ENCODE data around the gene EQTN. TPM values are rescaled to one million over a fixed set of nuclear protein-coding genes. Genes with fewer than 3 reads are reported as not detected.

The EQTN gene
- total and polyA plus RNA-seq, 2 of the 4 experiments (the other 2 are of a cell fraction), result not detected

- Histone ChIP-seq H3K4me1 (ENCODE audit: control insufficient read depth, insufficient read depth, low read length) (no peaks in the 10 kb centered on the region), H3K9me3 (ENCODE audit: control insufficient read depth, insufficient read depth, low read length) (no peaks in the 10 kb centered on the region), H2AFZ (replicated peaks; ENCODE audit: low read length, poor library complexity) (no peak overlapping the region), H3K14ac (replicated peaks; ENCODE audit: low read depth, low read length) (no peak overlapping the region), H3K23ac (ENCODE audit: low read depth, low read length) (no peak overlapping the region), H3K9ac (ENCODE audit: low read depth, low read length) (no peak overlapping the region), H3K56ac (ENCODE audit: extremely low read depth, insufficient read depth, low read length) (no peak overlapping the region), H2AK9ac (replicated peaks; ENCODE audit: low read depth, low read length, poor library complexity) (no peak overlapping the region), H4K91ac (ENCODE audit: insufficient read depth, low read depth, low read length) (no peak overlapping the region), H2BK15ac (ENCODE audit: low read depth, low read length) (no peak overlapping the region), H3K27ac (ENCODE audit: insufficient read depth, low read length) (no peak overlapping the region), H2AK5ac (ENCODE audit: low read depth, low read length) (no peak overlapping the region), H3K4me2 (ENCODE audit: low read depth, low read length) (no peak overlapping the region), H3K4ac (ENCODE audit: low read depth, low read length) (no peak overlapping the region), H3K79me1 (ENCODE audit: low read depth in 1 of 2, low read length in 2 of 2) (no peaks in the 10 kb centered on the region), H3K27me3 (ENCODE audit: control insufficient read depth, insufficient read depth, low read length) (peaks cover 12% of the 10 kb centered on the region), H4K5ac (ENCODE audit: low read depth, low read length) (no peak overlapping the region), H2BK120ac (ENCODE audit: low read depth, low read length) (no peak overlapping the region), H3K36me3 (ENCODE audit: control insufficient read depth, insufficient read depth, low read length) (no peaks in the 10 kb centered on the region), H2BK20ac (ENCODE audit: low read depth, low read length) (no peak overlapping the region), H2BK5ac (ENCODE audit: low read depth, low read length, poor library complexity, severe bottlenecking) (no peak overlapping the region), H3K9me1 (ENCODE audit: insufficient read depth, low read length) (no peaks in the 10 kb centered on the region), H4K8ac (ENCODE audit: low read depth in 2 of 2, low read length in 2 of 2) (no peak overlapping the region), H4K20me1 (ENCODE audit: insufficient read depth, low read length) (no peaks in the 10 kb centered on the region), H3K4me3 (ENCODE audit: insufficient read depth, low read depth, low read length) (no peak overlapping the region), H3K18ac (ENCODE audit: low read depth, low read length) (no peak overlapping the region)
- TF ChIP-seq MAFK (IDR thresholded peaks at IDR 0.05; ENCODE audit: low read depth, low read length) (no peak), FOS (IDR thresholded peaks at IDR 0.05; ENCODE audit: low read depth, low read length) (no peak), CHD1 (IDR thresholded peaks at IDR 0.05; ENCODE audit: low read depth, low read length) (no peak), MAZ (IDR thresholded peaks at IDR 0.05; ENCODE audit: borderline replicate concordance, low read depth, low read length) (no peak), SMC3 (IDR thresholded peaks at IDR 0.05; ENCODE audit: low read depth, low read length) (no peak), MXI1 (IDR thresholded peaks at IDR 0.05; ENCODE audit: borderline replicate concordance, low read depth, low read length) (no peak), BHLHE40 (IDR thresholded peaks at IDR 0.05; ENCODE audit: low read depth, low read length) (no peak), CEBPB (IDR thresholded peaks at IDR 0.05; ENCODE audit: low read depth, low read length) (no peak)
- TF ChIP-seq, protein P1, sequence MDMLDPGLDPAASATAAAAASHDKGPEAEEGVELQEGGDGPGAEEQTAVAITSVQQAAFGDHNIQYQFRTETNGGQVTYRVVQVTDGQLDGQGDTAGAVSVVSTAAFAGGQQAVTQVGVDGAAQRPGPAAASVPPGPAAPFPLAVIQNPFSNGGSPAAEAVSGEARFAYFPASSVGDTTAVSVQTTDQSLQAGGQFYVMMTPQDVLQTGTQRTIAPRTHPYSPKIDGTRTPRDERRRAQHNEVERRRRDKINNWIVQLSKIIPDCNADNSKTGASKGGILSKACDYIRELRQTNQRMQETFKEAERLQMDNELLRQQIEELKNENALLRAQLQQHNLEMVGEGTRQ (IDR thresholded peaks at IDR 0.05; ENCODE audit: low read depth, low read length), result no peak
- TF ChIP-seq, protein P2, sequence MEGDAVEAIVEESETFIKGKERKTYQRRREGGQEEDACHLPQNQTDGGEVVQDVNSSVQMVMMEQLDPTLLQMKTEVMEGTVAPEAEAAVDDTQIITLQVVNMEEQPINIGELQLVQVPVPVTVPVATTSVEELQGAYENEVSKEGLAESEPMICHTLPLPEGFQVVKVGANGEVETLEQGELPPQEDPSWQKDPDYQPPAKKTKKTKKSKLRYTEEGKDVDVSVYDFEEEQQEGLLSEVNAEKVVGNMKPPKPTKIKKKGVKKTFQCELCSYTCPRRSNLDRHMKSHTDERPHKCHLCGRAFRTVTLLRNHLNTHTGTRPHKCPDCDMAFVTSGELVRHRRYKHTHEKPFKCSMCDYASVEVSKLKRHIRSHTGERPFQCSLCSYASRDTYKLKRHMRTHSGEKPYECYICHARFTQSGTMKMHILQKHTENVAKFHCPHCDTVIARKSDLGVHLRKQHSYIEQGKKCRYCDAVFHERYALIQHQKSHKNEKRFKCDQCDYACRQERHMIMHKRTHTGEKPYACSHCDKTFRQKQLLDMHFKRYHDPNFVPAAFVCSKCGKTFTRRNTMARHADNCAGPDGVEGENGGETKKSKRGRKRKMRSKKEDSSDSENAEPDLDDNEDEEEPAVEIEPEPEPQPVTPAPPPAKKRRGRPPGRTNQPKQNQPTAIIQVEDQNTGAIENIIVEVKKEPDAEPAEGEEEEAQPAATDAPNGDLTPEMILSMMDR (conservative IDR thresholded peaks at IDR 0.05; ENCODE audit: low read depth, low read length), result no peak
- CTCF ChIA-PET, result no interaction called here
- 20% methylated on average over 1 of the region's 3 CpGs; no CpG with 5 or more reads in 1 of the 2 experiments for WGBS, 2 experiments (ENCODE audit: extremely low coverage in 2 of 2, insufficient read length in 1 of 2)
- dilution Hi-C loops (cut with HindIII; ENCODE audit: low sequenced_read_pairs, unreplicated experiment), result no loop called here
- in situ Hi-C loops (cut with MboI; ENCODE audit: low sequenced_read_pairs), result no loop called here
- DNase-seq (no peak), ATAC-seq (ENCODE audit: low read depth) (no peak)
- intact Hi-C loops (cut with micrococcal nuclease), result no loop called here
- BruUV-seq (replicated peaks), result no TSS peak
- POLR2A ChIA-PET (ENCODE audit: unreplicated experiment), result no interaction called here
Observed at GRCh38 chr9:27328483-27328882, 31.5 kb upstream of the EQTN start.

Data from IMR-90 (cell line).